Panc1 (cell line): ENCODE results near the gene PDE10A.

Experiments used
- POLR2AphosphoS5 ChIP-seq: IDR thresholded peaks from 2 replicates; pipeline ENCODE4 v1.6.1; 2012; ENCODE audit warnings: mild to moderate bottlenecking, low read depth, low read length, moderate library complexity
- REST ChIP-seq, 2 experiments: IDR thresholded peaks; 2 replicates each; pipeline ENCODE4 v1.6.1; 2011 to 2012; ENCODE audit warnings: low read depth in 2 of 2, control low read depth in 1 of 2, low read length in 1 of 2, mild to moderate bottlenecking in 1 of 2, moderate library complexity in 1 of 2; ENCODE audit not compliant: insufficient read depth in 1 of 2
- TF ChIP-seq, protein P1 (sequence below): fragments of 450-650 bp; IDR thresholded peaks from 2 replicates; pipeline ENCODE4 v1.5.1; 2017; ENCODE audit warnings: mild to moderate bottlenecking

DNA sequence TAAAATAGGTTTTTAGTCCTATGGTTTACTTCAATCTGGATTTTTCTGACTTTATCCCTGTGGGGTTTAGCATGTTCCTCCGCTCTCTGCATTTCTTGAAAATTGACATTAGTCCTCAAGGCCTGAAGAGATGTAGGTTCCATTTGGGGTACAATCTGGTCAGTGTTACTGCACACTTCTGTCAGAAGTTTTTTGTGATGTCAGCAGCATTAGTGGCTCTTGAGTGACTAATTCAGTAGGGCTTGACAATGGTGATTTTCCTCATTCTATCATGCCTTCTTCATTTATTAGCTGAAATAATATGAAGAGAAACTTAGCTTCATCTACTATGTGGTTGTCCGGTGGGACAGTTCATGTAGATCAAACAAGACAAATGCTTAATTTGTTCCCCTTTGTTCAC lies 114.6 kb downstream of the PDE10A start:
- TF ChIP-seq, protein P1, sequence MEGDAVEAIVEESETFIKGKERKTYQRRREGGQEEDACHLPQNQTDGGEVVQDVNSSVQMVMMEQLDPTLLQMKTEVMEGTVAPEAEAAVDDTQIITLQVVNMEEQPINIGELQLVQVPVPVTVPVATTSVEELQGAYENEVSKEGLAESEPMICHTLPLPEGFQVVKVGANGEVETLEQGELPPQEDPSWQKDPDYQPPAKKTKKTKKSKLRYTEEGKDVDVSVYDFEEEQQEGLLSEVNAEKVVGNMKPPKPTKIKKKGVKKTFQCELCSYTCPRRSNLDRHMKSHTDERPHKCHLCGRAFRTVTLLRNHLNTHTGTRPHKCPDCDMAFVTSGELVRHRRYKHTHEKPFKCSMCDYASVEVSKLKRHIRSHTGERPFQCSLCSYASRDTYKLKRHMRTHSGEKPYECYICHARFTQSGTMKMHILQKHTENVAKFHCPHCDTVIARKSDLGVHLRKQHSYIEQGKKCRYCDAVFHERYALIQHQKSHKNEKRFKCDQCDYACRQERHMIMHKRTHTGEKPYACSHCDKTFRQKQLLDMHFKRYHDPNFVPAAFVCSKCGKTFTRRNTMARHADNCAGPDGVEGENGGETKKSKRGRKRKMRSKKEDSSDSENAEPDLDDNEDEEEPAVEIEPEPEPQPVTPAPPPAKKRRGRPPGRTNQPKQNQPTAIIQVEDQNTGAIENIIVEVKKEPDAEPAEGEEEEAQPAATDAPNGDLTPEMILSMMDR: no peak
- TF ChIP-seq POLR2AphosphoS5 (no peak), REST (IDR thresholded peaks at IDR 0.05; ENCODE audit: insufficient read depth in 1 of 2, low read depth in 2 of 2, low read length in 1 of 2) (no peak)
